Brain microvascular endothelial cell (primary cell): ENCODE data around the gene CACNA1E.
A peak's percentile ranks its signal among the peaks of the same experiment; 100 is the strongest.

Source experiments
- DNase-seq: peaks from one replicate; pipeline ENCODE4 v3.0.0-alpha.2; 2020
- H3K27ac ChIP-seq: fragments of 250-450 bp; sonication (Bioruptor Pico); 2 replicates; pipeline ENCODE4 v1.5.1; 2020; ENCODE audit warnings: mild to moderate bottlenecking, moderate library complexity
- H3K27me3 ChIP-seq: fragments of 250-450 bp; sonication (Bioruptor Pico); replicated peaks from 2 replicates; pipeline ENCODE4 v1.5.1; 2020; ENCODE audit warnings: mild to moderate bottlenecking
- H3K36me3 ChIP-seq: fragments of 250-450 bp; sonication (Bioruptor Pico); replicated peaks from 2 replicates; pipeline ENCODE4 v1.5.1; 2020; ENCODE audit warnings: mild to moderate bottlenecking
- H3K4me3 ChIP-seq: 2 replicates; pipeline ENCODE4 v1.5.1; 2011; ENCODE audit warnings: low read depth, mild to moderate bottlenecking, control low read depth, low read length, moderate library complexity
- CTCF ChIP-seq: IDR thresholded peaks from 2 replicates; pipeline ENCODE4 v1.5.1; 2011; ENCODE audit warnings: low read depth, mild to moderate bottlenecking, moderate library complexity, low read length, control low read depth, inconsistent platforms; ENCODE audit errors: missing control alignments
- in situ Hi-C: cut with HindIII; loops from 2 replicates; pipeline ENCODE4 v1.10.0; 2017; ENCODE audit warnings: low sequenced_read_pairs, low pct_ligation_motif_present

CACNA1E gene

GRCh38 chr1:181676269-181676668 lies 193.0 kb downstream of the CACNA1E start:
- DNase-seq = peak; percentile 2
- peak; percentile 53 for TF ChIP-seq CTCF

GRCh38 chr1:181680332-181680731 lies 197.0 kb downstream of the CACNA1E start:
- in situ Hi-C loops = no loop called here
- Histone ChIP-seq H3K27me3 (no peaks in the 10 kb centered on the region), H3K27ac (no peak overlapping the region), H3K36me3 (no peaks in the 10 kb centered on the region), H3K4me3 (no peak overlapping the region)
- TF ChIP-seq CTCF = no peak
- no peak for DNase-seq

More at GRCh38 chr1:181676269-181676668, 193.0 kb downstream of the CACNA1E start:
- H3K27me3 ChIP-seq = no peaks in the 10 kb centered on the region
- in situ Hi-C loops = no loop called here
- no peak overlapping the region for H3K4me3 ChIP-seq
- H3K27ac ChIP-seq = no peak overlapping the region
- no peaks in the 10 kb centered on the region for H3K36me3 ChIP-seq

GRCh38 chr1:181680871-181681270 lies 197.6 kb downstream of the CACNA1E start:
- no peaks in the 10 kb centered on the region for H3K36me3 ChIP-seq
- no peak overlapping the region for H3K4me3 ChIP-seq
- no peak for TF ChIP-seq CTCF
- no peaks in the 10 kb centered on the region for H3K27me3 ChIP-seq
- in situ Hi-C loops = no loop called here
- no peak for DNase-seq
- no peak overlapping the region for H3K27ac ChIP-seq

GRCh38 chr1:181685211-181685610 lies 201.9 kb downstream of the CACNA1E start:
- Histone ChIP-seq H3K27me3 (no peaks in the 10 kb centered on the region), H3K4me3 (no peak overlapping the region), H3K36me3 (no peaks in the 10 kb centered on the region), H3K27ac (no peak overlapping the region)
- in situ Hi-C loops = no loop called here
- TF ChIP-seq CTCF = no peak
- no peak for DNase-seq

- DNase-seq = no peak
- H3K4me3 ChIP-seq = no peak overlapping the region
- in situ Hi-C loops = no loop called here
- H3K36me3 ChIP-seq = no peaks in the 10 kb centered on the region
- no peak overlapping the region for H3K27ac ChIP-seq
- TF ChIP-seq CTCF = no peak
- no peaks in the 10 kb centered on the region for H3K27me3 ChIP-seq
These were observed 218.6 kb downstream of the CACNA1E start for GRCh38 chr1:181701891-181702290.

GRCh38 chr1:181704546-181704945 lies 221.2 kb downstream of the CACNA1E start:
- in situ Hi-C loops = no loop called here
- H3K36me3 ChIP-seq = no peaks in the 10 kb centered on the region
- no peak for TF ChIP-seq CTCF
- H3K27ac ChIP-seq = no peak overlapping the region
- H3K27me3 ChIP-seq = no peaks in the 10 kb centered on the region
- H3K4me3 ChIP-seq = no peak overlapping the region
- no peak for DNase-seq
